Measurements from ENCODE around the gene SYPL2.

The SYPL2 gene

DNA sequence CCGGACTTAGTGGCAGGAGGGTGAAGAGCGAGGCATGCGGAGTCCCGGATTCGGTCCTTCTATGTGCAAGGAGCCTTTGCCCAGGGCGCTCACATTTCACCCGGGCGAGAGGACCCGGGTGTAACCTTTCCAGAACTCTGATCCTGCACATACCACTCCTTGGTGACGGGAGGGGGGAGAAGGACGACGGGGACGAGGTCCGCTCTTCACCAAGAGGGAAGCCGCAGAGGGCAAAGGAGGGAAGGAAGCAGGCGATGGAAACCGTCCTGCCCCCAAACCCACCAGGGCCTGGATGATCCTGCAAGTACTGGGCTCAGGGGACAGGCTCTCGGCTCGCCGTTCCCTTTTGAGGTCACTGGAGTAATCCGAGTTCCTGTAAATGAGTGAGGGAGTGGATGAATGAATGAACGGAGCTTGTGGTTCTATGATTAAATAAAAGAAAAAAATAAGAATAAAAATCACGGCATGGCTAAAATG lies 993 bp downstream of the SYPL2 start:
- no peak for DNase-seq (ENCODE audit: low read depth in 1 of 2, low spot score in 1 of 2)
- no peak overlapping the region for H3K4me3 ChIP-seq (replicated peaks; ENCODE audit: insufficient read depth, low read length)
- TF ChIP-seq GABPA (IDR thresholded peaks at IDR 0.05; ENCODE audit: low read depth): no peak
- TF ChIP-seq CTCF (IDR thresholded peaks at IDR 0.05; ENCODE audit: insufficient read depth, low read length): no peak
- no peak for TF ChIP-seq SPI1 (IDR thresholded peaks at IDR 0.05; ENCODE audit: borderline replicate concordance, low read depth)
- no peak overlapping the region for H3K27ac ChIP-seq (replicated peaks)
- H3K27me3 ChIP-seq (ENCODE audit: insufficient read depth, poor library complexity, severe bottlenecking): peaks cover 64% of the 10 kb centered on the region

DNA sequence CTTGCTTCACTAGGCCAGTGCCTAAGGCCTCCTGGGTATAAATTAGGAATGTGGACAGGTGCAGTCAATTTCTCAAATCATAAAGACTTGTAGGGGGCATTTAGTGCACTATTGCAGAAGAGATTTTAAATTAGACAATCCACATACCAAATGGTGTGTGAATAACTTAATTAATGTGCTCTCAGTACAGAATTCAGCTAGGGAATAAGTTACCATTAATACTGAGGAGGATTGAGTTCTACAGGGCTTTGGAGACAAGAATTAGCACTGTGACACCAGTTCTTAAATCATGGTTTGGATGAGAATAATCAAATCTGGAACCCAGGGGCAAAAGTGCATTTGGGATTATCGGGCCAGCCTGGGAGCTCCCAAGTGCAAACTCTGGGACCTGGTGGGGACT lies 1.7 kb downstream of the SYPL2 start:
- Histone ChIP-seq H3K27ac (replicated peaks) (no peak overlapping the region), H3K27me3 (ENCODE audit: insufficient read depth, poor library complexity, severe bottlenecking) (peaks cover 61% of the 10 kb centered on the region), H3K4me3 (replicated peaks; ENCODE audit: insufficient read depth, low read length) (no peak overlapping the region)
- no peak for DNase-seq (ENCODE audit: low read depth in 1 of 2, low spot score in 1 of 2)
- TF ChIP-seq POLR2AphosphoS5 (IDR thresholded peaks at IDR 0.05; ENCODE audit: low read depth) (no peak), CTCF (IDR thresholded peaks at IDR 0.05; ENCODE audit: insufficient read depth, low read length) (no peak), GABPA (IDR thresholded peaks at IDR 0.05; ENCODE audit: low read depth) (no peak), SPI1 (IDR thresholded peaks at IDR 0.05; ENCODE audit: borderline replicate concordance, low read depth) (no peak)
- TF ChIP-seq, protein P1, sequence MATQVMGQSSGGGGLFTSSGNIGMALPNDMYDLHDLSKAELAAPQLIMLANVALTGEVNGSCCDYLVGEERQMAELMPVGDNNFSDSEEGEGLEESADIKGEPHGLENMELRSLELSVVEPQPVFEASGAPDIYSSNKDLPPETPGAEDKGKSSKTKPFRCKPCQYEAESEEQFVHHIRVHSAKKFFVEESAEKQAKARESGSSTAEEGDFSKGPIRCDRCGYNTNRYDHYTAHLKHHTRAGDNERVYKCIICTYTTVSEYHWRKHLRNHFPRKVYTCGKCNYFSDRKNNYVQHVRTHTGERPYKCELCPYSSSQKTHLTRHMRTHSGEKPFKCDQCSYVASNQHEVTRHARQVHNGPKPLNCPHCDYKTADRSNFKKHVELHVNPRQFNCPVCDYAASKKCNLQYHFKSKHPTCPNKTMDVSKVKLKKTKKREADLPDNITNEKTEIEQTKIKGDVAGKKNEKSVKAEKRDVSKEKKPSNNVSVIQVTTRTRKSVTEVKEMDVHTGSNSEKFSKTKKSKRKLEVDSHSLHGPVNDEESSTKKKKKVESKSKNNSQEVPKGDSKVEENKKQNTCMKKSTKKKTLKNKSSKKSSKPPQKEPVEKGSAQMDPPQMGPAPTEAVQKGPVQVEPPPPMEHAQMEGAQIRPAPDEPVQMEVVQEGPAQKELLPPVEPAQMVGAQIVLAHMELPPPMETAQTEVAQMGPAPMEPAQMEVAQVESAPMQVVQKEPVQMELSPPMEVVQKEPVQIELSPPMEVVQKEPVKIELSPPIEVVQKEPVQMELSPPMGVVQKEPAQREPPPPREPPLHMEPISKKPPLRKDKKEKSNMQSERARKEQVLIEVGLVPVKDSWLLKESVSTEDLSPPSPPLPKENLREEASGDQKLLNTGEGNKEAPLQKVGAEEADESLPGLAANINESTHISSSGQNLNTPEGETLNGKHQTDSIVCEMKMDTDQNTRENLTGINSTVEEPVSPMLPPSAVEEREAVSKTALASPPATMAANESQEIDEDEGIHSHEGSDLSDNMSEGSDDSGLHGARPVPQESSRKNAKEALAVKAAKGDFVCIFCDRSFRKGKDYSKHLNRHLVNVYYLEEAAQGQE (IDR thresholded peaks at IDR 0.05; ENCODE audit: insufficient replicate concordance, low read depth): no peak

GRCh38 chr1:109468903-109469302 lies 2.6 kb downstream of the SYPL2 start:
- Histone ChIP-seq H3K27me3 (ENCODE audit: insufficient read depth, poor library complexity, severe bottlenecking) (peaks cover 57% of the 10 kb centered on the region), H3K27ac (replicated peaks) (no peak overlapping the region), H3K4me3 (replicated peaks; ENCODE audit: insufficient read depth, low read length) (no peak overlapping the region)
- no peak for DNase-seq (ENCODE audit: low read depth in 1 of 2, low spot score in 1 of 2)
- TF ChIP-seq, protein P1 (IDR thresholded peaks at IDR 0.05; ENCODE audit: insufficient replicate concordance, low read depth): no peak
- no peak for TF ChIP-seq SPI1 (IDR thresholded peaks at IDR 0.05; ENCODE audit: borderline replicate concordance, low read depth)
- TF ChIP-seq POLR2AphosphoS5 (IDR thresholded peaks at IDR 0.05; ENCODE audit: low read depth): no peak

DNA sequence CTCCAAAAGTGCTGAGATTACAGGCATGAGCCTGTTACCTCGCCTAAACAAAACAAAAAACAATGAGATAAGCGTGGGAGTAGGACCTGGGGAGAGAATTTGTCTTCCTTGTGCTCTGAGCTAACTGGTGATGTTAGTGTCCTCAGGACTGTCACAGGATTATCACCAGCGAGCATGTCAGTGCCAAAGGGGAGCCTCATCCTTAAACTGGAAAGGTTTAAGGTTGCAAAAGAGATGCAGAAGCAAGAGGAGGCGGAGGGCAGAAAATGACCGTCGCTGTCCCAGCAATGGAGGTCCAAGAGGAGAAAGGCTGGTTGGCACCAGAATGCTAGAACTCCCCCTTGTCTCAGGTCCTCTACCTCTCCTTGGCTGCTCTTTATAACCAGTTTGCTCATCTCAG lies 3.9 kb downstream of the SYPL2 start:
- Histone ChIP-seq H3K27ac (replicated peaks) (no peak overlapping the region), H3K4me3 (replicated peaks; ENCODE audit: insufficient read depth, low read length) (no peak overlapping the region), H3K27me3 (ENCODE audit: insufficient read depth, poor library complexity, severe bottlenecking) (peaks cover 43% of the 10 kb centered on the region)
- DNase-seq (ENCODE audit: low read depth in 1 of 2, low spot score in 1 of 2): no peak
- TF ChIP-seq, protein P1 (IDR thresholded peaks at IDR 0.05; ENCODE audit: insufficient replicate concordance, low read depth): no peak
